ENCODE results near the gene SLC6A19. TPM values are rescaled to one million over a fixed set of nuclear protein-coding genes. Genes with fewer than 3 reads are reported as not detected.

Gene SLC6A19
- total and polyA plus RNA-seq, 4 donors: 0.17 to 4.9 (median 0.91) TPM

DNA sequence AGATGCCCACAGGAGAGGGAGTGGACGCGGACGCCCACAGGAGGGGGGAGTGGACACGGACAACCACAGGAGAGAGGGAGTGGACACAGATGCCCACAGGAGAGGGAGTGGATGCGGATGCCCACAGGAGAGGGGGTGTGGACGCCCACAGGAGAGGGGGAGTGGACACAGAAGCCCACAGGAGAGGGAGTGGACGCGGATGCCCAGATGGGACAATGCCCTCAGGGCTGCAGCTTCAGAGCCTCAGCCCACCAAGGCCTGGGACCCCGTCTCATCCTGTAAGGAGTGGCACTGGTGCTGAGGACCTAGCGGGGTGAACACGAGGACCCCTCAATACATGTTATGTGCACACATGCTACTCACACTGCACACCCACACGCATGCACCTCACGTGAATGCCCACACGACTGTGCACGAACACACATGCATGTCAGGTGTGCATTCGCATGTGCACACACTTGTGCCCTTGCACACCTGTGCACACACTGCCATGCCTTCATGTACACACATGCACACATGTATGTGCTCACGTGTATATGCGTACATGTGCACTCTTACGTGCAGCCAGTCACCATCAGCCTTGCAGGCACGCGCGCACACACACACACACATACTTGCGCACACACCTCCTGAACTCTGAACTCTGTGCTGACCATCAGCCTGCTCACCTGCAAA lies 58.5 kb downstream of the SLC6A19 start:
- H3K27ac ChIP-seq (ENCODE audit: low read depth in 1 of 2, low read length in 2 of 2): no peak overlapping the region
- TF ChIP-seq, protein P1, sequence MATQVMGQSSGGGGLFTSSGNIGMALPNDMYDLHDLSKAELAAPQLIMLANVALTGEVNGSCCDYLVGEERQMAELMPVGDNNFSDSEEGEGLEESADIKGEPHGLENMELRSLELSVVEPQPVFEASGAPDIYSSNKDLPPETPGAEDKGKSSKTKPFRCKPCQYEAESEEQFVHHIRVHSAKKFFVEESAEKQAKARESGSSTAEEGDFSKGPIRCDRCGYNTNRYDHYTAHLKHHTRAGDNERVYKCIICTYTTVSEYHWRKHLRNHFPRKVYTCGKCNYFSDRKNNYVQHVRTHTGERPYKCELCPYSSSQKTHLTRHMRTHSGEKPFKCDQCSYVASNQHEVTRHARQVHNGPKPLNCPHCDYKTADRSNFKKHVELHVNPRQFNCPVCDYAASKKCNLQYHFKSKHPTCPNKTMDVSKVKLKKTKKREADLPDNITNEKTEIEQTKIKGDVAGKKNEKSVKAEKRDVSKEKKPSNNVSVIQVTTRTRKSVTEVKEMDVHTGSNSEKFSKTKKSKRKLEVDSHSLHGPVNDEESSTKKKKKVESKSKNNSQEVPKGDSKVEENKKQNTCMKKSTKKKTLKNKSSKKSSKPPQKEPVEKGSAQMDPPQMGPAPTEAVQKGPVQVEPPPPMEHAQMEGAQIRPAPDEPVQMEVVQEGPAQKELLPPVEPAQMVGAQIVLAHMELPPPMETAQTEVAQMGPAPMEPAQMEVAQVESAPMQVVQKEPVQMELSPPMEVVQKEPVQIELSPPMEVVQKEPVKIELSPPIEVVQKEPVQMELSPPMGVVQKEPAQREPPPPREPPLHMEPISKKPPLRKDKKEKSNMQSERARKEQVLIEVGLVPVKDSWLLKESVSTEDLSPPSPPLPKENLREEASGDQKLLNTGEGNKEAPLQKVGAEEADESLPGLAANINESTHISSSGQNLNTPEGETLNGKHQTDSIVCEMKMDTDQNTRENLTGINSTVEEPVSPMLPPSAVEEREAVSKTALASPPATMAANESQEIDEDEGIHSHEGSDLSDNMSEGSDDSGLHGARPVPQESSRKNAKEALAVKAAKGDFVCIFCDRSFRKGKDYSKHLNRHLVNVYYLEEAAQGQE (IDR thresholded peaks at IDR 0.05): no peak
- TF ChIP-seq, protein P2, sequence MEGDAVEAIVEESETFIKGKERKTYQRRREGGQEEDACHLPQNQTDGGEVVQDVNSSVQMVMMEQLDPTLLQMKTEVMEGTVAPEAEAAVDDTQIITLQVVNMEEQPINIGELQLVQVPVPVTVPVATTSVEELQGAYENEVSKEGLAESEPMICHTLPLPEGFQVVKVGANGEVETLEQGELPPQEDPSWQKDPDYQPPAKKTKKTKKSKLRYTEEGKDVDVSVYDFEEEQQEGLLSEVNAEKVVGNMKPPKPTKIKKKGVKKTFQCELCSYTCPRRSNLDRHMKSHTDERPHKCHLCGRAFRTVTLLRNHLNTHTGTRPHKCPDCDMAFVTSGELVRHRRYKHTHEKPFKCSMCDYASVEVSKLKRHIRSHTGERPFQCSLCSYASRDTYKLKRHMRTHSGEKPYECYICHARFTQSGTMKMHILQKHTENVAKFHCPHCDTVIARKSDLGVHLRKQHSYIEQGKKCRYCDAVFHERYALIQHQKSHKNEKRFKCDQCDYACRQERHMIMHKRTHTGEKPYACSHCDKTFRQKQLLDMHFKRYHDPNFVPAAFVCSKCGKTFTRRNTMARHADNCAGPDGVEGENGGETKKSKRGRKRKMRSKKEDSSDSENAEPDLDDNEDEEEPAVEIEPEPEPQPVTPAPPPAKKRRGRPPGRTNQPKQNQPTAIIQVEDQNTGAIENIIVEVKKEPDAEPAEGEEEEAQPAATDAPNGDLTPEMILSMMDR (IDR thresholded peaks at IDR 0.05; ENCODE audit: low read depth, low read length, missing input control): no peak
- TF ChIP-seq SP1 (IDR thresholded peaks at IDR 0.05): no peak
- no peak for TF ChIP-seq JUND (IDR thresholded peaks at IDR 0.05)
- TF ChIP-seq, protein P3, sequence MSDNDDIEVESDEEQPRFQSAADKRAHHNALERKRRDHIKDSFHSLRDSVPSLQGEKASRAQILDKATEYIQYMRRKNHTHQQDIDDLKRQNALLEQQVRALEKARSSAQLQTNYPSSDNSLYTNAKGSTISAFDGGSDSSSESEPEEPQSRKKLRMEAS (IDR thresholded peaks at IDR 0.05): no peak
- TF ChIP-seq EGR1 (IDR thresholded peaks at IDR 0.05; ENCODE audit: low read depth in 2 of 2): no peak
- TF ChIP-seq HNF4G (IDR thresholded peaks at IDR 0.05): no peak
- TF ChIP-seq, protein P4, sequence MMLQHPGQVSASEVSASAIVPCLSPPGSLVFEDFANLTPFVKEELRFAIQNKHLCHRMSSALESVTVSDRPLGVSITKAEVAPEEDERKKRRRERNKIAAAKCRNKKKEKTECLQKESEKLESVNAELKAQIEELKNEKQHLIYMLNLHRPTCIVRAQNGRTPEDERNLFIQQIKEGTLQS (IDR thresholded peaks at IDR 0.05): no peak
- WGBS: 94% methylated on average over 23 of the region's 23 CpGs
- H3K9ac ChIP-seq (ENCODE audit: low read depth in 1 of 2, low read length in 2 of 2): no peak overlapping the region
- H3K27me3 ChIP-seq (ENCODE audit: control insufficient read depth in 4 of 4, insufficient read depth in 4 of 4, low read length in 3 of 4): no peaks in the 10 kb centered on the region
- no peak overlapping the region for H3K4me3 ChIP-seq (ENCODE audit: low read depth in 1 of 3, low read length in 3 of 3)
- H3K36me3 ChIP-seq (ENCODE audit: control insufficient read depth in 4 of 4, insufficient read depth in 3 of 4, low read depth in 1 of 4, low read length in 3 of 4): no peaks in the 10 kb centered on the region
- H3K4me1 ChIP-seq (ENCODE audit: control insufficient read depth in 4 of 4, insufficient read depth in 4 of 4, low read length in 3 of 4): no peaks in the 10 kb centered on the region
- no peak for DNase-seq (ENCODE audit: low spot score)
- peaks cover 0 to 3% (median 0%) of the 10 kb centered on the region in 4 donors for H3K9me3 ChIP-seq (ENCODE audit: control insufficient read depth in 4 of 4, low read length in 3 of 4)

DNA sequence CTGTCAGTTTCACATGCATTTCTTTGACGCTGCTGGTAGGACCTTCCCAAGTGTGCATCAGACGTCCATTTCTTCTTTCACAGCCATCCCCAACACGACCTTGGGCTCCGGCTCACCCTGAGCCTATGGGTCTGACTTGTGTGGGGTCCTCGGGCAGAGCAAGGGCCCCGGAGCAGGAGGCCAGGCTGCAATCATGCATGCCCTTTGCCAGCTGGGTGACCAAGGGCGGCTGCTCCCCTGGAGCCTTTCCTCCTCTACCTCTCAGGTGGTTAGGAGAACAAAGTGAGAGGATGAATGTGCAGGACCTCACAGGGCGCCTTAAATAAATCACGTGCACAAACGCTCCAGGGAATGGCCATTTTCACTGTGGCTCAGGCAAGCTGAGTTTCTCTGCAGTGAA lies 60.2 kb downstream of the SLC6A19 start:
- no peaks in the 10 kb centered on the region for H3K27me3 ChIP-seq (ENCODE audit: control insufficient read depth in 4 of 4, insufficient read depth in 4 of 4, low read length in 3 of 4)
- H3K9ac ChIP-seq (ENCODE audit: low read depth in 1 of 2, low read length in 2 of 2): no peak overlapping the region
- 86% methylated on average over 10 of the region's 10 CpGs for WGBS
- DNase-seq (ENCODE audit: low spot score): no peak
- H3K9me3 ChIP-seq (ENCODE audit: control insufficient read depth in 4 of 4, low read length in 3 of 4): peaks cover 0 to 3% (median 0%) of the 10 kb centered on the region in 4 donors
- no peaks in the 10 kb centered on the region for H3K4me1 ChIP-seq (ENCODE audit: control insufficient read depth in 4 of 4, insufficient read depth in 4 of 4, low read length in 3 of 4)
- H3K4me3 ChIP-seq (ENCODE audit: low read depth in 1 of 3, low read length in 3 of 3): no peak overlapping the region
- no peaks in the 10 kb centered on the region for H3K36me3 ChIP-seq (ENCODE audit: control insufficient read depth in 4 of 4, insufficient read depth in 3 of 4, low read depth in 1 of 4, low read length in 3 of 4)
- no peak for TF ChIP-seq NR2F2 (IDR thresholded peaks at IDR 0.05)
- TF ChIP-seq, protein P1 (IDR thresholded peaks at IDR 0.05): no peak
- TF ChIP-seq EGR1 (IDR thresholded peaks at IDR 0.05; ENCODE audit: low read depth in 2 of 2): no peak
- TF ChIP-seq HNF4G (IDR thresholded peaks at IDR 0.05): no peak
- TF ChIP-seq, protein P3 (IDR thresholded peaks at IDR 0.05): no peak
- TF ChIP-seq, protein P5, sequence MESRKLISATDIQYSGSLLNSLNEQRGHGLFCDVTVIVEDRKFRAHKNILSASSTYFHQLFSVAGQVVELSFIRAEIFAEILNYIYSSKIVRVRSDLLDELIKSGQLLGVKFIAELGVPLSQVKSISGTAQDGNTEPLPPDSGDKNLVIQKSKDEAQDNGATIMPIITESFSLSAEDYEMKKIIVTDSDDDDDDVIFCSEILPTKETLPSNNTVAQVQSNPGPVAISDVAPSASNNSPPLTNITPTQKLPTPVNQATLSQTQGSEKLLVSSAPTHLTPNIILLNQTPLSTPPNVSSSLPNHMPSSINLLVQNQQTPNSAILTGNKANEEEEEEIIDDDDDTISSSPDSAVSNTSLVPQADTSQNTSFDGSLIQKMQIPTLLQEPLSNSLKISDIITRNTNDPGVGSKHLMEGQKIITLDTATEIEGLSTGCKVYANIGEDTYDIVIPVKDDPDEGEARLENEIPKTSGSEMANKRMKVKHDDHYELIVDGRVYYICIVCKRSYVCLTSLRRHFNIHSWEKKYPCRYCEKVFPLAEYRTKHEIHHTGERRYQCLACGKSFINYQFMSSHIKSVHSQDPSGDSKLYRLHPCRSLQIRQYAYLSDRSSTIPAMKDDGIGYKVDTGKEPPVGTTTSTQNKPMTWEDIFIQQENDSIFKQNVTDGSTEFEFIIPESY (IDR thresholded peaks at IDR 0.05): no peak
- no peak for TF ChIP-seq GABPA (IDR thresholded peaks at IDR 0.05 in 1 of 2, conservative IDR thresholded peaks at IDR 0.05 in 1 of 2)
- TF ChIP-seq SP1 (IDR thresholded peaks at IDR 0.05): no peak
- no peak overlapping the region for H3K27ac ChIP-seq (ENCODE audit: low read depth in 1 of 2, low read length in 2 of 2)
